ENCODE data around the gene CAV1. TPM values are rescaled to one million over a fixed set of nuclear protein-coding genes. Genes with fewer than 3 reads are reported as not detected.
"Not testable (repeated sequence)": the region's sequence is repeated elsewhere in the genome, so short reads cannot be mapped to it uniquely, and the experiment has no call there.

CAV1 gene, protein sequence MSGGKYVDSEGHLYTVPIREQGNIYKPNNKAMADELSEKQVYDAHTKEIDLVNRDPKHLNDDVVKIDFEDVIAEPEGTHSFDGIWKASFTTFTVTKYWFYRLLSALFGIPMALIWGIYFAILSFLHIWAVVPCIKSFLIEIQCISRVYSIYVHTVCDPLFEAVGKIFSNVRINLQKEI
- total RNA-seq: 1,552 and 2,041 TPM in 2 replicates

DNA sequence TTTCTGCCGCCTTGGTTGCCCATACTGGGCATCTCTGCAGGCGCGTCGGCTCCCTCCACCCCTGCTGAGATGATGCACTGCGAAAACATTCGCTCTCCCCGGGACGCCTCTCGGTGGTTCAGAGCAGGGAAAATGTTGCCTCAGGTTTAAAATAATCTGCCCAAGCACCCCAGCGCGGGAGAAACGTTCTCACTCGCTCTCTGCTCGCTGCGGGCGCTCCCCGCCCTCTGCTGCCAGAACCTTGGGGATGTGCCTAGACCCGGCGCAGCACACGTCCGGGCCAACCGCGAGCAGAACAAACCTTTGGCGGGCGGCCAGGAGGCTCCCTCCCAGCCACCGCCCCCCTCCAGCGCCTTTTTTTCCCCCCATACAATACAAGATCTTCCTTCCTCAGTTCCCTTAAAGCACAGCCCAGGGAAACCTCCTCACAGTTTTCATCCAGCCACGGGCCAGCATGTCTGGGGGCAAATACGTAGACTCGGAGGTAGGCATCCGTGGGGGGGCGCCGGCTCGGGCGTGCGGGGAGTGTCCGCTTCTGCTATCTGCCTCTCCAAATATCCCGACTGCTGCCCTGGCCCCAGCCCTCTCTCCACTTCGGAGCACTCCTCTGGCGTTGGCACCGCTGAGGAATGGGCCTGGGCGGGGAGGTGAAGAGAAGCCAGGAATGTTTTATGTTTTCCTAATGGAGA lies at the start of gene CAV1:
Gene CAV1 (plus strand): TSS at position 428 of the 689 bp plus-strand sequence. CDS start 27 bp downstream, at position 455.
- DNase-seq (ENCODE audit: low read depth, low spot score): peak; percentile 88

DNA sequence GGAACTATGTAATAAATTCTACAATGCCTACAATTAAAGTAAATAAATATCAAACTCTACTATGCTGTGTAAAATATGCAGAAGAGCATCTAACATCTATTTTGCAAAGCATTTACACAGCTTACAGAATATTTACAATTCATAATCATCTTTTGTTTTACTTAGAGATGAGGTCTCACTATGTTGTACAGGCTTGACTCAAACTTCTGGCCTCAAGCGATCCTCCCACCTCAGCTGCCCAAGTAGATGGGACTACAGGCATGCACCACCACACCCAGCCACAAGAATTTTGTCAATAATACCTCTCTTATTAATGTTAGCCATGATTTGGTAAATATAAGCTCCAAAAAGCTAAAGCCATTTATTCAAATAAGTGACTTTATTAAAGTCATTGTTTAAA lies 47.2 kb upstream of the CAV1 start:
- no peak for DNase-seq (ENCODE audit: low read depth, low spot score)

DNA sequence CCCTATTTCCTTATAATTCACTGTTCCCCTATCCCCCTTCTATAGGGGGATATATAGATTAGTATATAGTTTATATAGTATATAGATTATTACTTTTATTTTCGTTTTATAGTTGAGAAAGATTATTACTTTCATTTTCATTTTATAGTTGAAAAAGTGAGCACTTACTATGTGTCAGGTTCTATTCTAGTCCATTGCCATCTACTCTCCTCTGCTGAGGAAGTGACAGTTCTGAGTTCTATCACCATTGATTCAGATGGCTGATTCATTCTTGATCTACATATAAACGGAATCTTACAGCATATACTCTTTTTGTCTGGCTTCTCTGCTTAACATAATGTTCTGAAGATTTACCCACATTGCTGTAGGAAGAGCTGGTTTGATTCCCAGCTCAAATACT lies 46.0 kb upstream of the CAV1 start:
- no peak for DNase-seq (ENCODE audit: low read depth, low spot score)

DNA sequence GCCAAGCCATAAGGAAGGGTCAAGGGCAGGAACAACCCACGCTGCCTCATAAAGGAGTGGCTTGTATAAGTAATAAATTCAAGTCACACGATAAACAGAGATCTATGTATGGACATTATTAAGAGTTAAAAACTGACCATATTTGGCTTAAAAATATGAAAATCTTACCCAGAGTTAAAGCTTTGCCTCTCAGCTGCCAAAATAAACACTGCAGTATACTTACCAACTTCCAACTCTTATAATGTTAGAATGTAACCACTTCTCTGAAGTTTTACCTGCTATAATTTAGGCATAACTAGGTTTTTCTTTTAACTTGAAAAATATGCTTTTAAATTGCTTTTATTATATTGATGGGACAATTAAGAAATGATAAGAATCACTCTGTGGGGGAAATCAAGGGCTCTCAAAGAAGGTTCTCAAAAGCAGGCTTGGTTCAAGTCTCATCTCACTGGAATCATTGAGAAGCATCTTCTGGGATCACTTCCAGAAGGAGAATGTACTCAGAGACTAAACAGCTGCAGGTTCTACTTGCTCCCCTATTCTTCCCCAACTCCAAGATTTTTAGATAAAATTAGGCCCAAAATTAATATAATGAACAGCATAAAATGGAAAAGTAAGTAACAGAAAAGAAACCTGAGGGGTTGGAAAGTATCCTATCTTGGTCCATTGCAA lies 41.4 kb upstream of the CAV1 start:
- DNase-seq (ENCODE audit: low read depth, low spot score): no peak

DNA sequence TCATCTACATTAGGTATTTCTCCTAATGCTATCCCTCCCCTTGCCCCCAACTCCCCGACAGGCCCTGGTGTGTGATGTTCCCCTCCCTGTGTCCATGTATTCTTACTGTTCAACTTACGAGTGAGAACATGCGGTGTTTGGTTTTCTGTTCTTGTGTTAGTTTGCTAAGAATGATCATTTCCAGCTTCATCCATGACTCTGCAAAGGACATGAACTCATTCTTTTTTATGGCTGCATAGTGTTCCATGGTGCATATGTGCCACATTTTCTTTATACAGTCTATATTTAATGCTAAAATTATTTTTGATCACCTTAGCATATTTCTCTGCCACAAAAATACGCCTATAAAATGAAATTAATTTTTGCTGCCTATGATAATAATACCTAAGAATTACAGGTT lies 40.4 kb upstream of the CAV1 start:
- not testable (repeated sequence) for DNase-seq (ENCODE audit: low read depth, low spot score)

DNA sequence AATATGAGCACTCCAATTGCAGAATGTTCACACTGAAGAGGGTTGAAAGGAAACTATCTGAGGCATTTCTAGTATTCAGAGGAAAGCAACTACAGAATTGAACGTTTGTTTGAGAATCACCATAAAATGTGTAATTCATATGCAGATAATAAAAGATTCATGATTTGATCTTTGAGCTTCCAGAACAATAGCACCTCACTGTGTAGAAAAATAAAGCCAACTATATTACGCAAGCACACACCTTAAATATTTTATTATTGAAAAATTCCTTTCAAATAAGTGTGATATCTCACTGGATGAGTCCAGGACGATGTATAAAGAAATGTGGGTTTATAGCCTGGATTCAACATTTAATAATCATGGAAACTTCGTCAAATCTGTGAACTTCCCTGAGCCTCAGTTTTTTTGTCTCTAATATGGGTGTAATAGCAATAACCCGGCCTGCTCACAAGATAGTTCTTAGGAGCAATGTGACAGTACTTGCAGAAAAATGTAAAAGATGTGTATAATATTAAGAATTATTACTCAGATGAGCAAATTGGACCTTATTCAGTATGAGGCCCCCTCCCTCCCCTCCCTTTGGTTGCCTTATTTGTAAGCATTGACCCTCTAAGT lies 36.8 kb upstream of the CAV1 start:
- no peak for DNase-seq (ENCODE audit: low read depth, low spot score)

DNA sequence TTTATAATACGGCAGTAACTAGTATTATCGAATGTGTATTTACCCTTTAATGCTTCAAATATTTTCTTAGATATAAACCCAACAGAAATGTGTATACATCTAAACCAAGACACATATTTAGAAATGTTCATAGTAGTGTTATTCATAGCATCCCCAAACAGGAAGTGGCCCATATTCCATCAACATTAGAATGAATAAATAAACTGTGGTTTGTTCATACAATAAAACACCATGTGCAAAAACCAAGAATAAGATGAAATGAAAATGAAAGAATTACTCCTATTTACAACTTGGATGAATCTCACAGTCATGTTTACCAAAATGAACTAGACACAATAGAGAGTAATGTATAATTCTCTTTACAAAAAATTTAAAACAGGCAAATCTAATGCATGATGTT lies 34.5 kb upstream of the CAV1 start:
- DNase-seq (ENCODE audit: low read depth, low spot score): no peak

DNA sequence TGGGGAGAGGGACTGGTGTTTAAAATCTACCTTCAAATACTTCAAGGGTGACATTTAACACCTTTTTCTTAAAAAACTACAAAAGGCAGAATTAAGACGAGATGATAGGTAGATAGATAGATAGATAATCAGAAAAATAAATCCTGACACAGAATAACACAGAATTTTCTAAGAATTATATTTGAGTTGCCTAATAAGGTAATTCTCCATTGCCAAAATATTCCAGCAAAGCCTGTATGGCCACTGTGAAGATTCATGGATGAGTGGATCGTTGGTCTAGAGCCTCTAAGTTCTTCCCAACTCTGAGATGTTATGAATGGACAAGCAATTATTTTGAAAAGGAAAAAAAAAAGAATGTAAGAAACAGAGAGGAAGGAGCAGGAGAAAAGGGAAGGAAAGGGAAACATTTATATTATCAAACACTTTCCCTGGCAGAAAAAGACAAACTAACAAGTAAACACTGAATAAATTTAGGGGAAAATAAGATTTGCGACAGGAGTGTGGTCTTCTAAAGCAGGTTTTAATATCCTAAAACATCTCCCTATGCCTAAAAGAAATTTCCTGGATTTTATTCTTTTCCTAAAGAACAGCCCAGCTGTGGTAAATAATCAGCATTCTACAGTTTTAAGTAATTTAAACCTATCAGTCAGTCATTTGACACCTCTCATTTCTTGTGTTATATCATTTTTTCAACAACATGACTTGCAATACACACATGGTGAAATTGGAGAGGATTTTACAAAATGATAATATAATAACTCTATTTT lies 32.8 kb upstream of the CAV1 start:
- no peak for DNase-seq (ENCODE audit: low read depth, low spot score)

DNA sequence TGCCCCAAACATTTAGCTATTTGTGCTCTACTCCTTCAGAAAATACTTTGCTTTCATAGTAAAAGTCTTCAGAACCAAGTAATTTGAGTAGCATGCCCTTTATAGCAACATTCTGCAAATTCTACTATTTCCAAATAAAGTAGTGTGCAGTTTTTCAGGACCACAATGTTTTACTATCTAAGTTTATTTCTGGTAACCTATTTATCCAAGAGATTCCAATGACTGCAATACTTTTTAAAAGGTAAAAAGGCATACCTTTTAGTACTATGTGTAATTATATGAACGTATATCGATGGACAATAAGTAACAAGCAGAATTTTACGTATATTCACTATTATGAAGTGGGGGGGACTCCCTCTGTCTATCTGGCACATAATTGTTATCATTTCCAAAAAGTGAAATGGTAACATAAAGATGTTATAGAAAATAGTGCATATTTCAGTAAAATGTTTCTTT lies 32.2 kb upstream of the CAV1 start:
- DNase-seq (ENCODE audit: low read depth, low spot score): no peak

DNA sequence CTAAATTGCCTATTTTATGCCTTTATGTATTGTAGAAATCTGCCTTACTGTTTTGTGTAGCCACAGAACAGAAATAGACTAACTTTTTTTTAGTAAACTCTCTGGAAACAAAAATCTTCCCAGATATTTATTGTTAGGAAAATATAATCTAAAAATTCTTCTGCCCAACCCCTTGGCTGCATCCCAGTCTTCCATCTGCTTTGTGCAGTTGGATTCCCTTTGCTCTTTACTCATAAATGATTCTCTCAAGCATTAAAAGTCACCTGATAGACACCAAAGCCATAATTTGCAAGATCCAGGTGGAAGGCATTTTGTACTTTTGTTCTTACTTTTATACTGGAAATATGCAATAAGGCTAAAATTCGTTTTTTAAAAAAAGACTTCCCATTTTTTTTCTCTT lies 31.4 kb upstream of the CAV1 start:
- DNase-seq (ENCODE audit: low read depth, low spot score): no peak

DNA sequence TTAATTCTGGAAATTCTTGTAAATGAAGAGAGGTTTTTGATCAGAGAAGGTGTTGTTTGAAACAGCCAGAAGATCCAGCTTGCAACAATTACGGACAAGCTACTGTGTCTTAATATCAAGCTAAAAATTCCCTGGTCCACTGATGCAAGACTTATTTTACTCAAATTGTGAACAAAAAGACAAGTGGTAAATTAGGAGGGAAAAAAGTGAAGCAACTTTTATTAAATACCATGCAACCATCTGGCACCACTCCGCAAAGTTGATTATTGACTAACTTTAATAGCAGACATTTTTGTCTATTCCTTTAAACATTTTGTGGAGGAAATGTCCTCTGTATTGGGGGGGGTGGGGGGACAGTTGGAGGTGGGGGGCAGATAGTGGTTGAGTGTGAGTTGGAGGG lies 30.4 kb upstream of the CAV1 start:
- no peak for DNase-seq (ENCODE audit: low read depth, low spot score)

DNA sequence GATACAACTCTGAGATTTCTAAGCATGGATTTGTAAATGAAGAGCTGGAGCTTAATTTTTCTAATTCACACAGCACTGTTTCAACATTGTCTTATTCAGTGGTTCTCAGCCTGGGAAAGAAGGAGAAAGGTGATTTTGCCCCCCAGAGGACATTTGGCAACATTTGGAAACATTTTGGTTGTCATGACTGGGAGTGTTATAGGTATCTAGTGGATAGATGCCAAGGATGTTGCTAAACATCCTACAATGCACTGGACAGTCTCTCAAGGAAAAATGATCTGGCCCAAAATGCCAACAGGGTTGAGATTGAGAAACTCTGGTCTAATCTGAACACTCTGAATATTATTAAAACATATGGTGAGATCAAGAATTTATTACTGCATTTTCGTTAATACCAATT lies 29.1 kb upstream of the CAV1 start:
- no peak for DNase-seq (ENCODE audit: low read depth, low spot score)

DNA sequence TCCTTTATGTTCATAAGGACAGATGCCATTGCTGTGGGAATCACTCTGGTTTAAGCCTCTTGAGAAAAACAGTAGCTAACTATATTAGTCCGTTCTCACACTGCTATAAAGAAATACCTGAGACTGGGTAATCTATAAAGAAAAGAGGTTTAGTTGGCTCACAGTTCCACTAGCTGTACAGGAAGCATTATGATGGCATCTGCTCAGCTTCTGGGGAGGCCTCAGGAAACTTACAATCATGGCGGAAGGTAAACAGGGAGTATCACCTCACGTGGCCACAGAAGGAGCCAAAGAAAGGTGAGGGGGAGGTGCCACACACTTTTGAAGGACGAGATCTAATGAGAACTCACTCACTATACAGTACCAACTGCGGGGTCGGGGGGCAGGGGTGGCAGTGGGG lies 28.2 kb upstream of the CAV1 start:
- DNase-seq (ENCODE audit: low read depth, low spot score): no peak

DNA sequence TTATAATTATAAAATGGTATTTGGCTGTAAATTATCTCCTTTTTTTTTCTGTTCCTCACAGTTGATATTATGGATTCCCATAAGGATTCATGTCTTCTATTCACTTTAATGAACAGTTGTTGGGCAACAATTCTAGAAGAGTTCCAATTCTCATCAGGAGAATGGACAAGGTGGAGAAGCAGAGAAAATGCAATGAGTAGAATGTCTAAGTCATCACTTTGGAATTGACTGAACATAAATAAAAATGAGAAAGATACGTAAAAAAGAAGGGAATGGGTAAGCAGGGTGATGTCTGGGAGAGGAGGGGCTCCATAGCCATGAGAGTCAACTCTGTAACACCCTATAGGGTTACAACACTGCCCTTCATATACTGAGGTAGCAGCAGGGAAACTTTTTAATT lies 27.1 kb upstream of the CAV1 start:
- no peak for DNase-seq (ENCODE audit: low read depth, low spot score)

DNA sequence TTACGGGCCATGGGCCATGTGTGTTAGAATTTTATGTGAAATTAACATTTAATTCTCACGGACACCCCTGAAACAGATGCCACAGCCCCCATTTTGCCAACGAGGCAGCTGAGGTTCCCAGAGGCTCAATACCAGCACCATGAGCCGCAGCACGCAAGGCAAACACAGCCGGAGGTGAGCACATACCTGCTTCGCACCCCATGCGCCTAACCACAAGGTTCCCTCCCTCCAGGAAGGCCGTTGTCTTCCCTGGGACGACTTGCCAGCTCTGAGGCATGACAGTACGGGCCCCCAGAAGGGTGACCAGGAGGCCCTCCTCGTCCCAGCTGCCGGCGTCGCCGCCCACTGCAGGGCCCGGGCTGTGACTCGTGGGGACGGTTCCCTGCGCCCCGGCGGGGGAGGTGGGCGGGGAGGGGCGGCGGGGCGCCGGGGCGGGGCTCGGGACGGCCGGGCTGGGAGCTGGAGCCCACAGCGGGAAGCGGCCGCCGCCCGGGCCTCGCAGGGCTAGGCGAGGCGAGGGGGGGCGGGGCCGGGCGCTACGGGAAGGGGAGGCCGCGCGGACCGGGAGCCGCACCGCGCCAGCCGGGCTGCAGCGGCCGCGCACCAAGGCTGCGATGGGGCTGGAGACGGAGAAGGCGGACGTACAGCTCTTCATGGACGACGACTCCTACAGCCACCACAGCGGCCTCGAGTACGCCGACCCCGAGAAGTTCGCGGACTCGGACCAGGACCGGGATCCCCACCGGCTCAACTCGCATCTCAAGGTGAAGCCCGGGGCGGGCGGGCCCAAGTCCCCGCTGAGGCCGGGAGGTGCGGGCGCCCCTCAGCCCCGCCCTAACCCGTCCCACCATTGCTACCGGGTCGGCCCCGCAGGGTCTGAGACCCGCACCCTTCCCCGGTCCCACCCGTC lies 25.4 kb upstream of the CAV1 start, which contains the start of gene CAV2:
Gene CAV2 (plus strand): TSS at position 571 of the 910 bp plus-strand sequence. CDS start 44 bp downstream, at position 615.
- no peak for DNase-seq (ENCODE audit: low read depth, low spot score)

DNA sequence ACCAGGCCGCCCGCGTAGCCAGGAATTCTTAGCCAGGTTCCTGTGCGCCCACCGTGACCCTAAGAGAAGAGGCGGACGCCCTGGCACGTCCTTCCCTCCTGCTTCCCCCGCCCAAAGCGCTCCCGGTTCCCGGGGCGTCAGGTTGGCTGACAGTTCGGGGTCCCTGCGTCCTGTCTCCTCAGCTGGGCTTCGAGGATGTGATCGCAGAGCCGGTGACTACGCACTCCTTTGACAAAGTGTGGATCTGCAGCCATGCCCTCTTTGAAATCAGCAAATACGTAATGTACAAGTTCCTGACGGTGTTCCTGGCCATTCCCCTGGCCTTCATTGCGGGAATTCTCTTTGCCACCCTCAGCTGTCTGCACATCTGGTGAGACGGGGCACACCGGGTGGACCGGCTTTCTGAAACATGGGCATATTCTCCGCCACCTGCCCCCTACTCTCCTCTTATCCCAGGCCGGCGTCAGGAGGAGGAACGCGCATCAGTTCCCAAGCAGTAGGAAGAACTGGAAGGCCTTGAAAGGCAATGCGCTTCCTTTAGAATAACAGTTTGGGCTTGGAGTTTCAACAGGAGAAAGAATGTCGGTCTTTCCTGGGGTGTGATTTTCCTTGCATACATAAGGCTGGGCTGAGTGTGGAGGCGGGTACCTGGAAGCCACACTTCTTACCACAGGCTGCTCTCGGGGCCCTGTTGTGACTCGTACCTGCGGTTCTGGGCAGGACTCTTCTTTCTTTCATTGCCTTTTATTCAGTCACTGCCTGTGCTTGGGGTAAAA lies 24.6 kb upstream of the CAV1 start:
- no peak for DNase-seq (ENCODE audit: low read depth, low spot score)

DNA sequence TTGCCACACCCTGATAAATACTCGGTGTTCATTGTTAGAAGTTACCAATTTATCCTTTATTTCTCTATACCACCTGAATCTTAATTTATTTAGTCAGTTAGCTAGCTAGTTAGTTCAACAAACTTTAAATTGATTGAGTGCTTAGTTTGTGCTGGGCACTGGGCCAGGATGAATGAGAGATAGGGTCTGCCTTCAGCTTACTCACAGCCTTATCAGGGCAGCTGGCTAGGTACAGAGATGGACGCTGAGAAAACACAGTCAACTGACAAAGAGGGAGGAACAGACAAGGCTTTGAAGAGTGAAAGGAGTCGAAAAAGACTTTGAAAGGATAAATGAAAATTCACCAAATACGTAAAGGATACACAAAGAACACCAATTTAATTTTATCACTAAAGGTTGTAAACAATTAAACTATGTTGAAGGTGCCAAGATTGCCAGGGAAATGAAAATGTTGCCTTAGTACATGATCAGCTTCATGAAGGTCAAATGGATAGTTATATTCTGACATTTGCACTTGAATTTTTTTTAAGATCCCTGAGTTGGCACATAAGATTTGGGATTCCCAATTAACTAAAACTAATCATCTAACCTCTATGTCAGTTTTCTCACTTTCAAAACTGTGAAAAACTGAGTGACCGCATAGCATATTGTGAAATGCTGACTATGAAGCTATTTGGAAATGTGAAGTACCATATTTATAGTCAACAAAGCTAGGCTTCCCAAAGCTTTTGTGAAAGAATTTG lies 23.2 kb upstream of the CAV1 start:
- DNase-seq (ENCODE audit: low read depth, low spot score): no peak

DNA sequence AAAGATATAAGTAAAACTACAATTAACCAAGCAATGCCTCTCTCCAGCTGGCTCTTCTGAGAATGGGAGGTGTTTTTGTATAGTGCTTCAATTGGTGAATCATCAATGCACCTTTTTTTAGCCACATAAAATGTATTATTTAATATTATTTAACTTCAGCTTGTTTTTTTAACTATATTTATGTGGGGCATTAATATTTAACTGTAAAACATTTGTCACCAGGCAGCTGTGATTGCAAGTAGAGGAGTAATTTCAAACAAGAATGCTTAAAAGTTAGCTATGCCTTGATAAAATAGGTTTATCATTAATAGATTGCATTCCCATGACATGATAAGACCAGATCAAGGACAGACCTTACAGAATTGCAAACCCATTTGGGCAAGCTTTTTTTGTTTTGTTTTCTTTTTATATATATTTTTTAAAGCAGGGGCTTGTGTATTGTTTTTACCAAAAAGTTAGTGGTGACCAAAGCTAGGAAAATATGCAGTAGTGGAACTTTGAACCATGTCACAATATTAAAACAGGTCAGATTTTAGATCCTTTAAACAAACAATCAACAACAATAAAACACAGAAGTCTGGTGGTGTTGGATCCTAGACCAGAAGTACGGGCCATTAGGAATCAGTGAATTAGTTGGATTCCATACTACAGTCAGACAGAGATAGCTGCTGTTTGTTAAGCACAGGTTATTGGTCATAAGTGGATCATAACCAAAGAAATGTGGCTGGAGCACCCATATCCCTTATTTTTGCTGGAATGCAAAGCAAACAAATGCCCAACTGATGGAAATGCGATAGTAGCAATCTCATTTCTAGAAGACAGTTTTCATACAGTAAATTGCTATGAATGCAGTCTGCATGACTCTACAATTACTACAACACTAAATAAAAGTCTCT lies 22.4 kb upstream of the CAV1 start:
- DNase-seq (ENCODE audit: low read depth, low spot score): no peak

Measured in pulmonary artery endothelial cell (primary cell).